Stomach smooth muscle (tissue), 2 donors: ENCODE data around the gene TMEM60.

ENCODE experiments used
- H3K27ac ChIP-seq: one replicate; pipeline ENCODE4 v1.7.0; 2013; ENCODE audit warnings: mild to moderate bottlenecking, low read length, inconsistent platforms
- H3K27me3 ChIP-seq, 2 donors: one replicate each; pipeline ENCODE4 v1.7.0; 2013; ENCODE audit warnings: low read length in 2 of 2; ENCODE audit not compliant: insufficient read depth in 2 of 2, control insufficient read depth in 1 of 2
- H3K36me3 ChIP-seq, 2 donors: one replicate each; pipeline ENCODE4 v1.7.0; 2013; ENCODE audit warnings: low read length in 2 of 2; ENCODE audit not compliant: control insufficient read depth in 2 of 2, insufficient read depth in 2 of 2
- H3K4me1 ChIP-seq: one replicate; pipeline ENCODE4 v1.7.0; 2013; ENCODE audit warnings: low read length; ENCODE audit not compliant: control insufficient read depth, insufficient read depth
- H3K4me3 ChIP-seq, 2 donors: one replicate each; pipeline ENCODE4 v1.7.0; 2013; ENCODE audit warnings: low read length in 2 of 2
- H3K9ac ChIP-seq, 2 donors: one replicate each; pipeline ENCODE4 v1.7.0; 2013; ENCODE audit warnings: low read length in 2 of 2, mild to moderate bottlenecking in 1 of 2
- H3K9me3 ChIP-seq, 2 donors: one replicate each; pipeline ENCODE4 v1.7.0; 2013; ENCODE audit warnings: low read length in 2 of 2; ENCODE audit not compliant: control insufficient read depth in 2 of 2
- donor health status: healthy.
- donor health status: Pancreatic carcinoma.

Gene TMEM60

GRCh38 chr7:77831481-77831880 lies 33.2 kb upstream of the TMEM60 start:
- Histone ChIP-seq H3K36me3 (no peaks in the 10 kb centered on the region), H3K27me3 (no peaks in the 10 kb centered on the region), H3K4me1 (no peaks in the 10 kb centered on the region), H3K9me3 (no peaks in the 10 kb centered on the region), H3K27ac (no peak overlapping the region), H3K9ac (no peak overlapping the region), H3K4me3 (no peak overlapping the region)

- Histone ChIP-seq H3K27me3 (no peaks in the 10 kb centered on the region), H3K9ac (no peak overlapping the region), H3K4me3 (no peak overlapping the region), H3K27ac (no peak overlapping the region), H3K9me3 (no peaks in the 10 kb centered on the region), H3K4me1 (no peaks in the 10 kb centered on the region), H3K36me3 (no peaks in the 10 kb centered on the region)
These were observed 32.6 kb upstream of the TMEM60 start for GRCh38 chr7:77830649-77831355.

GRCh38 chr7:77827999-77828398 lies 29.8 kb upstream of the TMEM60 start:
- Histone ChIP-seq H3K27ac (no peak overlapping the region), H3K4me3 (no peak overlapping the region), H3K9me3 (no peaks in the 10 kb centered on the region), H3K36me3 (no peaks in the 10 kb centered on the region), H3K4me1 (no peaks in the 10 kb centered on the region), H3K9ac (no peak overlapping the region), H3K27me3 (no peaks in the 10 kb centered on the region)

- Histone ChIP-seq H3K4me1 (no peaks in the 10 kb centered on the region), H3K4me3 (no peak overlapping the region), H3K27me3 (no peaks in the 10 kb centered on the region)
These were observed 28.1 kb upstream of the TMEM60 start for GRCh38 chr7:77826300-77826699.

GRCh38 chr7:77825131-77825530 lies 26.9 kb upstream of the TMEM60 start:
- H3K4me3 ChIP-seq = no peak overlapping the region
- H3K4me1 ChIP-seq = no peaks in the 10 kb centered on the region
- H3K27me3 ChIP-seq = no peaks in the 10 kb centered on the region
- H3K36me3 ChIP-seq = no peaks in the 10 kb centered on the region
- no peak overlapping the region for H3K27ac ChIP-seq
- H3K9ac ChIP-seq = no peak overlapping the region
- H3K9me3 ChIP-seq = peaks cover 2 to 16% of the 10 kb centered on the region in 2 donors

More at GRCh38 chr7:77826300-77826699, 28.1 kb upstream of the TMEM60 start:
- Histone ChIP-seq H3K9ac (no peak overlapping the region), H3K27ac (no peak overlapping the region), H3K9me3 (peaks cover 0 to 7% of the 10 kb centered on the region in 2 donors), H3K36me3 (no peaks in the 10 kb centered on the region)

GRCh38 chr7:77824636-77825035 lies 26.4 kb upstream of the TMEM60 start:
- Histone ChIP-seq H3K27ac (no peak overlapping the region), H3K4me3 (no peak overlapping the region), H3K27me3 (no peaks in the 10 kb centered on the region), H3K9me3 (peaks cover 2 to 16% of the 10 kb centered on the region in 2 donors), H3K4me1 (no peaks in the 10 kb centered on the region), H3K36me3 (no peaks in the 10 kb centered on the region), H3K9ac (no peak overlapping the region)

GRCh38 chr7:77823787-77824186 lies 25.6 kb upstream of the TMEM60 start:
- H3K36me3 ChIP-seq = no peaks in the 10 kb centered on the region
- H3K27ac ChIP-seq = no peak overlapping the region
- no peak overlapping the region for H3K4me3 ChIP-seq
- H3K9ac ChIP-seq = no peak overlapping the region
- H3K4me1 ChIP-seq = no peaks in the 10 kb centered on the region
- peaks cover 2 to 16% of the 10 kb centered on the region in 2 donors for H3K9me3 ChIP-seq
- no peaks in the 10 kb centered on the region for H3K27me3 ChIP-seq

- peaks cover 2 to 16% of the 10 kb centered on the region in 2 donors for H3K9me3 ChIP-seq
These were observed 24.0 kb upstream of the TMEM60 start for GRCh38 chr7:77822269-77822668.

GRCh38 chr7:77820967-77821366 lies 22.7 kb upstream of the TMEM60 start:
- peaks cover 2 to 16% of the 10 kb centered on the region in 2 donors for H3K9me3 ChIP-seq
- no peak overlapping the region for H3K27ac ChIP-seq
- H3K4me3 ChIP-seq = no peak overlapping the region
- no peaks in the 10 kb centered on the region for H3K4me1 ChIP-seq
- H3K9ac ChIP-seq = no peak overlapping the region
- no peaks in the 10 kb centered on the region for H3K27me3 ChIP-seq
- no peaks in the 10 kb centered on the region for H3K36me3 ChIP-seq

More at GRCh38 chr7:77822269-77822668, 24.0 kb upstream of the TMEM60 start:
- no peaks in the 10 kb centered on the region for H3K36me3 ChIP-seq
- H3K27ac ChIP-seq = no peak overlapping the region
- H3K9ac ChIP-seq = no peak overlapping the region
- H3K4me1 ChIP-seq = no peaks in the 10 kb centered on the region
- no peaks in the 10 kb centered on the region for H3K27me3 ChIP-seq
- H3K4me3 ChIP-seq = no peak overlapping the region

- H3K9ac ChIP-seq = no peak overlapping the region
- no peaks in the 10 kb centered on the region for H3K36me3 ChIP-seq
- H3K4me3 ChIP-seq = no peak overlapping the region
- H3K4me1 ChIP-seq = no peaks in the 10 kb centered on the region
- H3K27me3 ChIP-seq = no peaks in the 10 kb centered on the region
- peaks cover 2 to 16% of the 10 kb centered on the region in 2 donors for H3K9me3 ChIP-seq
- no peak overlapping the region for H3K27ac ChIP-seq
These were observed 20.8 kb upstream of the TMEM60 start for GRCh38 chr7:77819021-77819420.

- Histone ChIP-seq H3K4me1 (no peaks in the 10 kb centered on the region), H3K36me3 (no peaks in the 10 kb centered on the region), H3K9me3 (no peaks in the 10 kb centered on the region), H3K27ac (no peak overlapping the region), H3K4me3 (no peak overlapping the region), H3K9ac (no peak overlapping the region), H3K27me3 (no peaks in the 10 kb centered on the region)
These were observed 14.9 kb upstream of the TMEM60 start for GRCh38 chr7:77813180-77813579.
